SW480 (cell line): ENCODE results near the gene TALDO1.
A peak's percentile ranks its signal among the peaks of the same experiment; 100 is the strongest.

Experiments
- DNase-seq: peaks from one replicate; pipeline ENCODE4 v3.0.0-alpha.2; 2016; ENCODE audit warnings: low spot score

TALDO1 gene

GRCh38 chr11:799641-800316 lies 52.5 kb downstream of the TALDO1 start:
- no peak for DNase-seq

GRCh38 chr11:800473-800872 lies 53.2 kb downstream of the TALDO1 start:
- no peak for DNase-seq

GRCh38 chr11:801097-801780 lies 54.0 kb downstream of the TALDO1 start:
- DNase-seq: no peak

- DNase-seq: no peak
These were observed 54.9 kb downstream of the TALDO1 start for GRCh38 chr11:802018-802617.

GRCh38 chr11:802693-803466 lies 55.6 kb downstream of the TALDO1 start:
- DNase-seq: no peak

- DNase-seq: no peak
These were observed 56.1 kb downstream of the TALDO1 start for GRCh38 chr11:803467-803742.

- no peak for DNase-seq
These were observed 56.7 kb downstream of the TALDO1 start for GRCh38 chr11:803770-804598.

GRCh38 chr11:804599-804964 lies 57.3 kb downstream of the TALDO1 start:
- no peak for DNase-seq

GRCh38 chr11:808427-809286 lies 61.4 kb downstream of the TALDO1 start:
- DNase-seq: no peak

GRCh38 chr11:809287-810039 lies 62.2 kb downstream of the TALDO1 start, which contains the start of gene RPLP2:
RPLP2 (plus strand) TSS chr11:809967; CDS start chr11:810235, 268 bp downstream.
- peak; percentile 95 for DNase-seq

- DNase-seq: no peak
These were observed 62.8 kb downstream of the TALDO1 start for GRCh38 chr11:810040-810567.

- no peak for DNase-seq
These were observed 64.4 kb downstream of the TALDO1 start for GRCh38 chr11:811446-812245.

GRCh38 chr11:812390-812789 lies 65.1 kb downstream of the TALDO1 start:
- DNase-seq: no peak

GRCh38 chr11:813072-813455 lies 65.8 kb downstream of the TALDO1 start:
- DNase-seq: no peak

GRCh38 chr11:813456-814096 lies 66.3 kb downstream of the TALDO1 start:
- DNase-seq: no peak
